Measurements from ENCODE around the gene ASB7. TPM values are rescaled to one million over a fixed set of nuclear protein-coding genes. Genes with fewer than 3 reads are reported as not detected.

The ASB7 gene
- polyA plus RNA-seq, 3 donors = 5.3 to 9.8 (median 7.6) TPM

GRCh38 chr15:100614336-100614735 is 11.9 kb downstream of the ASB7 start:
- H3K27ac Mint-ChIP-seq = no peak overlapping the region
- no CpG with 5 or more reads among the region's 2 CpGs for WGBS (ENCODE audit: insufficient coverage)
- peaks cover 6% of the 10 kb centered on the region for H3K79me2 ChIP-seq (ENCODE audit: insufficient read depth, low read length)
- peaks cover 32% of the 10 kb centered on the region for H4K20me1 ChIP-seq (ENCODE audit: insufficient read depth, low read length)
- H2AFZ ChIP-seq (ENCODE audit: insufficient read depth, low read depth, low read length, poor library complexity, severe bottlenecking) = no peak overlapping the region
- no peaks in the 10 kb centered on the region for H3K9me3 Mint-ChIP-seq
- H3K36me3 Mint-ChIP-seq = peaks cover 79 to 88% of the 10 kb centered on the region in 2 donors
- no peak overlapping the region for H3K27ac ChIP-seq (ENCODE audit: low read depth in 1 of 2, low read length in 2 of 2)
- H3K36me3 ChIP-seq (replicated peaks in 1 of 2; ENCODE audit: control insufficient read depth in 1 of 2, insufficient read depth in 2 of 2, low read length in 2 of 2) = peaks cover 61 to 94% of the 10 kb centered on the region in 2 donors
- no peaks in the 10 kb centered on the region for H3K27me3 ChIP-seq (ENCODE audit: control insufficient read depth in 2 of 2, insufficient read depth in 2 of 2, low read length in 2 of 2)
- no peak for TF ChIP-seq CTCF (IDR thresholded peaks at IDR 0.05)
- no peak overlapping the region for H3K4me3 Mint-ChIP-seq
- H3K4me3 ChIP-seq (replicated peaks in 1 of 3; ENCODE audit: low read depth in 2 of 3, low read length in 3 of 3) = no peak overlapping the region
- H3K9ac ChIP-seq (ENCODE audit: insufficient read depth, low read length, poor library complexity, severe bottlenecking) = no peak overlapping the region
- no peaks in the 10 kb centered on the region for H3K27me3 Mint-ChIP-seq (ENCODE audit: low read depth in 3 of 3)
- H3K9me3 ChIP-seq (replicated peaks in 1 of 2; ENCODE audit: control insufficient read depth in 1 of 2, insufficient read depth in 1 of 2, low read length in 2 of 2) = no peaks in the 10 kb centered on the region
- no peak for DNase-seq
- peaks cover 22% of the 10 kb centered on the region for H3K4me1 Mint-ChIP-seq
- H3K4me1 ChIP-seq (ENCODE audit: control insufficient read depth in 1 of 2, insufficient read depth in 2 of 2, low read length in 2 of 2) = peaks cover 11 to 24% of the 10 kb centered on the region in 2 donors
- no peak overlapping the region for H3K4me2 ChIP-seq (replicated peaks; ENCODE audit: extremely low read depth, low read length, poor library complexity, severe bottlenecking)
- intact Hi-C loops (cut with micrococcal nuclease) = no loop called here

- no peaks in the 10 kb centered on the region for H3K27me3 Mint-ChIP-seq (ENCODE audit: low read depth in 3 of 3)
- whole genome bisulfite sequencing (ENCODE audit: insufficient coverage) = no CpG with 5 or more reads among the region's 4 CpGs
- Histone ChIP-seq H3K27me3 (ENCODE audit: control insufficient read depth in 2 of 2, insufficient read depth in 2 of 2, low read length in 2 of 2) (no peaks in the 10 kb centered on the region), H3K4me1 (ENCODE audit: control insufficient read depth in 1 of 2, insufficient read depth in 2 of 2, low read length in 2 of 2) (peaks cover 11 to 24% of the 10 kb centered on the region in 2 donors), H3K9me3 (replicated peaks in 1 of 2; ENCODE audit: control insufficient read depth in 1 of 2, insufficient read depth in 1 of 2, low read length in 2 of 2) (no peaks in the 10 kb centered on the region), H3K9ac (ENCODE audit: insufficient read depth, low read length, poor library complexity, severe bottlenecking) (no peak overlapping the region), H3K4me3 (replicated peaks in 1 of 3; ENCODE audit: low read depth in 2 of 3, low read length in 3 of 3) (no peak overlapping the region), H3K79me2 (ENCODE audit: insufficient read depth, low read length) (peaks cover 3% of the 10 kb centered on the region), H3K27ac (ENCODE audit: low read depth in 1 of 2, low read length in 2 of 2) (no peak overlapping the region), H3K4me2 (replicated peaks; ENCODE audit: extremely low read depth, low read length, poor library complexity, severe bottlenecking) (no peak overlapping the region), H4K20me1 (ENCODE audit: insufficient read depth, low read length) (peaks cover 32% of the 10 kb centered on the region), H3K36me3 (replicated peaks in 1 of 2; ENCODE audit: control insufficient read depth in 1 of 2, insufficient read depth in 2 of 2, low read length in 2 of 2) (peaks cover 60 to 94% of the 10 kb centered on the region in 2 donors), H2AFZ (ENCODE audit: insufficient read depth, low read depth, low read length, poor library complexity, severe bottlenecking) (no peak overlapping the region)
- no peaks in the 10 kb centered on the region for H3K9me3 Mint-ChIP-seq
- DNase-seq = no peak
- peaks cover 22% of the 10 kb centered on the region for H3K4me1 Mint-ChIP-seq
- intact Hi-C loops (cut with micrococcal nuclease) = no loop called here
- peaks cover 77 to 85% of the 10 kb centered on the region in 2 donors for H3K36me3 Mint-ChIP-seq
- no peak for TF ChIP-seq CTCF (IDR thresholded peaks at IDR 0.05)
- no peak overlapping the region for H3K27ac Mint-ChIP-seq
- H3K4me3 Mint-ChIP-seq = no peak overlapping the region
Measured at GRCh38 chr15:100614918-100615317, 12.5 kb downstream of the ASB7 start.

Measured in CD14-positive monocyte (primary cell).